ENCODE results near the gene RACK1.
"Not testable (repeated sequence)": the region's sequence is repeated elsewhere in the genome, so short reads cannot be mapped to it uniquely, and the experiment has no call there.

Gene RACK1

GRCh38 chr5:181243564-181244343 lies at the start of gene RACK1:
TSS of gene RACK1 (minus strand) at chr5:181243906. CDS start at chr5:181243800, 106 bp downstream.
- peak; percentile 82 for DNase-seq (ENCODE audit: low spot score)

DNA sequence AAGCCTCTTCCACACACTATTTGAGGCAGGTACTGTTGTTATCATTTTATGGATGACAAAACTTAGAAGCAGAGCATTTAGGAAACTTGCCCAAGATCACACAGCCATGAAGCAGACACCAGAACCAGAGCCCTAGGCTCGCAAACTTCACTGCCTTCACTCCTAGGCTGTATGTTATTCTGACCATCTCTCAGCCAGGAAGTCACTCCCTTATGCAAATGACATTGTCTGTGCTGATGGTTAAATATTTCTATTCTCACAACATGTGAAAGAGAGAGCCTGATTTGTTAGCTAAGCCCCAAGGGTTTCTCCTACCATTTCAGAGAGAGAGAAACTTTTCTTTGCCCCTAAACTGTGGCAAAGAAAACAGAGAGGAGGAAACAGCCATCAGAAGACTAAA lies 43.6 kb upstream of the RACK1 start:
- not testable (repeated sequence) for DNase-seq (ENCODE audit: low spot score)

GRCh38 chr5:181285962-181286705 lies 42.4 kb upstream of the RACK1 start:
- not testable (repeated sequence) for DNase-seq (ENCODE audit: low spot score)

- not testable (repeated sequence) for DNase-seq (ENCODE audit: low spot score)
Measured at GRCh38 chr5:181283841-181284755, 40.4 kb upstream of the RACK1 start.

DNA sequence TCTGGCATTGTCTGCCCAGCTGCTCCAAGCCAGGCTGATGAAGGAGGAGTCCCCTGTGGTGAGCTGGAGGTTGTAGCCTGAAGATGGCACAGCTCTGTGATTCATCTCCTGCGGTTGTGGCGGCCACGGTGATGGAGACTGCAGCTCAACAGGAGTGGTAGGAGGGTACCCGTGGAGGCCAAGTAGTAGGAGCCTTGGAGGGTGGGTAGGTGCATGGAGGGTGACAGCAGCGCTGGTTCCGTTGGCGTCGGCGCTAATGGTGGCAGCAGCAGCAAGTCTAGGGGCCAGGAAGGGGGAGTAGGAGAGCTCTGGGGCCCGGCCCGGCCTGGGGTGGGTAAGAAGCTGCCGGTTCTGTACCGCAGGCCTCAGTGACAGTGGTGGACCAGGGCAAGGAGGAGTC lies 39.6 kb upstream of the RACK1 start:
- DNase-seq (ENCODE audit: low spot score) = no peak

DNA sequence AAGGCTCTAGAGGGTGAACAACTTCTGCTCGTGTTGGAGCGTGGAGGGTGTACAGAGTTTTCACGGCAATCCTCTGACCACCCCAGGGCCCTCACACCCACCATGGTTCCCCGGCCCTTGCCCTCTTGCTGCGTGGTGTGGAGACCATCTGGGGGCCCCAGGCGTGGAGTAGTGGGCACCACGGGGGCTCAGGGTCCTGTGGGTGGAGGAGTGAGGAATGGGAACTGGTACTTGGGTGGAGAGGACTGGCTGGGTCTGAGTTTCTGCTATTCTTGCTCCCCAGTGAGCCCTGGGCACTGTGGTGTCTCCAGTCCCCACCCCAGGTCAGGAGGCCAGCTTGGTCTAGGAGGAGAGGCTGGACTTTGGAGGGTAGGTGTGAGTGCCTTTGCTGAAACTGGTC lies 39.2 kb upstream of the RACK1 start:
- no peak for DNase-seq (ENCODE audit: low spot score)

DNA sequence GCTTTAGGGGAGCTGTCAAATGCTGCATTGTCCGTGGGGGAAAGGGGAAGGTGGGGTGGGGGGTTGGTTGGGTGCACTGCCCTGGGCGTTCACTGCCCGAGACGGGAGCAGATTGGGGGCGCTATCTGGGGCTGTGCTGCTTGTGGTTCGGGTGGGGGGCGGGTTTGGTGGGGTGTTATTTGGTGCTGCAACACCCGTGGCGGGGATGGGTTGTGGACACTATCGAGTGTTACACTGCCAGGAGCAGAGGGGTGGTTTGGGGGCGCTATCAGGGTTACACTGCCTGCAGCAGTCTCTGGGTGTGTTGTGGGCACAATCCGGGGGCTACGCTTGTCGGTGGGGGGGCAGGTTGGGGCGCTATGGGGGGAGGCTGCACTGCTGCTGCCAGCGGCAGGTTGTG lies 38.7 kb upstream of the RACK1 start:
- DNase-seq (ENCODE audit: low spot score) = not testable (repeated sequence)

GRCh38 chr5:181281984-181282316 lies 38.2 kb upstream of the RACK1 start:
- DNase-seq (ENCODE audit: low spot score) = no peak

DNA sequence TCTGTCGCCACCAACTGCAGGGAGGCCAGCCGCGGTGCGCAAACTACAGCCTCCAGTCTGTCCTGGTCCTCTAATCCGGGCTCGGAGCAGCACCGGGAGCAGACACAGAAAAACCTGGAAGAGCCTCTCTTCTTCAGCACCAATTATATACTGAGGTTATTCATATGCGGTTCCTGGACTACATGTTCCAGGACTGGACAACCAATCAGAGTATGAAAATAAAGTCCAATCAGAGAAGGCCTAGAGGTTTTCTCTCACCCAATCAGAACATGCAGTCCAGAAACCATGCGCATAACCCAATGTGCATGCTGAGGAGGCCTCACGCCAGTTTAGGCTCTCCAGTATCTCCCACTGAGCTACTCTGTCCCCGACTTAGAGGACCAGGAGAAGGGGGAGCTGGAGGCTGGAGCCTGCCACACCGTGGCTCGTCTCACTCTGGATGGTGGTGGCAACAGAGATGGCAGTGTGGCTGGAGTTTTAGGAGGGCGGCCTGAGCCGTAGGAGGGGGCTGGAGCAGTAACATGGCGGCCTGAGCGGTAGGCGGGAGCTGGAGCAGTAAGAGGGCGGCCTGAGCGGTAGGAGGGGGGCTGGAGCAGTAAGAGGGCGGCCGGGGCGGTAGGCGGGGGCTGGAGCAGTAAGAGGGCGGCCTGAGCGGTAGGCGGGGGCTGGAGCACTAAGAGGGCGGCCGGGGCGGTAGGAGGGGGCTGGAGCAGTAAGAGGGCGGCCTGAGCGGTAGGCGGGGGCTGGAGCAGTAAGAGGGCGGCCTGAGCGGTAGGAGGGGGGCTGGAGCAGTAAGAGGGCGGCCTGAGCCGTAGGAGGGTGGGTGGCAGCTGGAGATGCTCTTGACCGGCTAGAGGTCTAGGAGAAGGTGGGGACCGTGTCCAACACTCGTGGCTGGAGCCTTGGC lies 37.6 kb upstream of the RACK1 start:
- peak; percentile 78 for DNase-seq (ENCODE audit: low spot score)

DNA sequence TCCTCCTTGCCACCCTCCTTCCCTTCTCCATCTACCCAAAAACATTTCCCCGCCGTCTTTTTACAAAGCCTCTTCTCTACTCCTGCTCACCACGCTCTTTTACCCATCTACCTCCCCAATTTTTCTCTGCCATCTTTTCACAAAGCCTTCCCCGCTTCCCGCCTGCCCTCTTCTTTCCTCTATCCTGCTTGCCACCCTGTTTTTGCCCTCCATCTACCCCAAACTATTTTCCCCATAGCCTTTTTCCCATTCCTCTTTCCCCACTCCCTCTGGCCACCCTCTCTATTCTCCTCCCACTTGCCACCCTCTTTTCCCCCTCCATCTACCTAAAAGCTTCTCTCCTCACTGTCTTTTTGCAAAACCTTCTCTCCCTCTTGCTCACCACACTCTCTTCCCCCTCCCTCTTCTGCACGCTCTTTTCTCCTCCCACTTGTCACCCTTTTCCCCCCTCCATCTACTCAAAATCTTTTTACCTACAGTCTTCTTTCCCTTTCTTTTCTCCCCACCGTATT lies 36.6 kb upstream of the RACK1 start:
- no peak for DNase-seq (ENCODE audit: low spot score)

GRCh38 chr5:181273433-181273744 lies 29.7 kb upstream of the RACK1 start:
- DNase-seq (ENCODE audit: low spot score) = not testable (repeated sequence)

GRCh38 chr5:181271081-181271480 lies 27.4 kb upstream of the RACK1 start:
- no peak for DNase-seq (ENCODE audit: low spot score)

GRCh38 chr5:181267907-181268306 lies 24.2 kb upstream of the RACK1 start:
- DNase-seq (ENCODE audit: low spot score) = not testable (repeated sequence)

GRCh38 chr5:181267291-181267904 lies 23.7 kb upstream of the RACK1 start:
- not testable (repeated sequence) for DNase-seq (ENCODE audit: low spot score)

GRCh38 chr5:181265092-181265671 lies 21.5 kb upstream of the RACK1 start:
- no peak for DNase-seq (ENCODE audit: low spot score)

- DNase-seq (ENCODE audit: low spot score) = no peak
Measured at GRCh38 chr5:181263633-181264032, 19.9 kb upstream of the RACK1 start.

- DNase-seq (ENCODE audit: low spot score) = no peak
Measured at GRCh38 chr5:181261320-181262049, 17.8 kb upstream of the RACK1 start.

- no peak for DNase-seq (ENCODE audit: low spot score)
Measured at GRCh38 chr5:181260720-181261319, 17.1 kb upstream of the RACK1 start, which contains the start of gene TRIM52. TSS of gene TRIM52 (minus strand) at chr5:181261143. CDS start at chr5:181260813, 330 bp downstream.
